HCT116 (cell line): ENCODE results near the gene PIK3C2A. TPM values are rescaled to one million over a fixed set of nuclear protein-coding genes. Genes with fewer than 3 reads are reported as not detected.

Experiments
- ATAC-seq: fragments of 200-7000 bp; cut with Tn5 transposase; 2 replicates; pipeline ENCODE4 v1.9.1; 2020; ENCODE audit warnings: mild to moderate bottlenecking, moderate library complexity
- BruUV-seq: library from RNA; stranded (reverse); fragments of 400-500 nt; replicated peaks from 2 replicates; lab custom pipeline; 2021; lab: Mats Ljungman, UMichigan
- CTCF ChIA-PET: fragments of 300-600 bp; sonication (Branson Sonifier 250); formaldehyde crosslinking; loops from one replicate; lab custom pipeline; 2021; ENCODE audit warnings: antibody characterized with exemption; lab: Charles Lee
- POLR2A ChIA-PET: fragments of 300-600, 350-600 bp; sonication (Branson Sonifier 250); formaldehyde crosslinking; loops from one replicate; lab custom pipeline; 2021; ENCODE audit warnings: antibody characterized with exemption; lab: Charles Lee
- RAD21 ChIA-PET, 2 experiments: fragments of 300-600 bp; sonication (Branson Sonifier 250); formaldehyde crosslinking; loops; one replicate each; lab custom pipeline; 2023; ENCODE audit warnings: low total read pairs in 2 of 2; ENCODE audit not compliant: uncharacterized antibody in 2 of 2, unreplicated experiment in 2 of 2, low non-redundant PET in 1 of 2; lab: Charles Lee
- DNase-seq: peaks from one replicate; pipeline ENCODE4 v3.0.0-alpha.2; 2010; ENCODE audit warnings: low read depth, low spot score
- H2AFZ ChIP-seq: fragments of 200-600 bp; shearing (Covaris generic), sonication (generic); 2 replicates; pipeline ENCODE4 v1.6.1; 2017; ENCODE audit warnings: low read depth, mixed run types, mixed read lengths, antibody characterized with exemption, low read length; ENCODE audit not compliant: poor library complexity, severe bottlenecking
- H3K27ac ChIP-seq: 2 replicates; pipeline ENCODE4 v1.5.1; 2012; ENCODE audit warnings: low read depth, low read length
- H3K27me3 ChIP-seq: fragments of 200-600 bp; sonication (generic); 2 replicates; pipeline ENCODE4 v1.6.1; 2016; ENCODE audit warnings: mixed run types, low read length, mixed read lengths; ENCODE audit not compliant: insufficient read depth
- H3K36me3 ChIP-seq, 2 experiments: fragments of 200-500 bp in 1 of 2; fragments of 200-600 bp in 1 of 2; sonication (Bioruptor generic) in 1 of 2; sonication (generic) in 1 of 2; 2 replicates each; pipeline versions ENCODE4 v1.5.1 to v1.6.1; 2014 to 2016; ENCODE audit warnings: low read length in 2 of 2, inconsistent platforms in 1 of 2, mixed read lengths in 1 of 2, mixed run types in 1 of 2; ENCODE audit not compliant: insufficient read depth in 2 of 2, control insufficient read depth in 1 of 2
- H3K4me1 ChIP-seq, 2 experiments: fragments of 200-600 bp in 1 of 2; sonication (generic) in 1 of 2; 2 replicates each; pipeline versions ENCODE4 v1.5.1 to v1.6.1; 2012 to 2017; ENCODE audit warnings: low read length in 2 of 2, inconsistent platforms in 1 of 2, mild to moderate bottlenecking in 1 of 2, mixed read lengths in 1 of 2, mixed run types in 1 of 2, moderate library complexity in 1 of 2; ENCODE audit not compliant: insufficient read depth in 2 of 2, control insufficient read depth in 1 of 2
- H3K4me2 ChIP-seq: fragments of 200-600 bp; sonication (generic); 2 replicates; pipeline ENCODE4 v1.6.1; 2017; ENCODE audit warnings: mixed run types, low read length, mixed read lengths
- H3K4me3 ChIP-seq, 2 experiments: fragments of 200-600 bp in 1 of 2; sonication (generic) in 1 of 2; replicated peaks in 1 of 2; 2 replicates each; pipeline ENCODE4 v1.5.1; 2011 to 2016; ENCODE audit warnings: low read length in 2 of 2, control low read depth in 1 of 2, low read depth in 1 of 2, mild to moderate bottlenecking in 1 of 2, mixed read lengths in 1 of 2, mixed run types in 1 of 2
- H3K79me2 ChIP-seq: fragments of 200-600 bp; sonication (generic); 2 replicates; pipeline ENCODE4 v1.6.1; 2017; ENCODE audit warnings: mild to moderate bottlenecking, mixed run types, low read length, moderate library complexity, mixed read lengths; ENCODE audit not compliant: insufficient read depth
- H3K9ac ChIP-seq: fragments of 200-600 bp; sonication (generic); 2 replicates; pipeline ENCODE4 v1.6.1; 2016; ENCODE audit warnings: low read length, mixed read lengths
- H3K9me2 ChIP-seq: fragments of 200-600 bp; sonication (generic), shearing (Covaris generic); 2 replicates; pipeline ENCODE4 v1.6.1; 2017; ENCODE audit warnings: mixed run types, mild to moderate bottlenecking, moderate library complexity; ENCODE audit not compliant: insufficient read depth
- H3K9me3 ChIP-seq, 2 experiments: fragments of 200-500 bp in 1 of 2; fragments of 200-600 bp in 1 of 2; sonication (Bioruptor generic) in 1 of 2; sonication (generic) in 1 of 2; 2 replicates each; pipeline ENCODE4 v1.6.1; 2014 to 2017; ENCODE audit warnings: low read length in 2 of 2, mixed read lengths in 2 of 2, inconsistent platforms in 1 of 2, low read depth in 1 of 2, mild to moderate bottlenecking in 1 of 2, mixed run types in 1 of 2, moderate library complexity in 1 of 2; ENCODE audit not compliant: control insufficient read depth in 1 of 2, insufficient read depth in 1 of 2
- H4K20me1 ChIP-seq: fragments of 200-600 bp; sonication (generic), shearing (Covaris generic); 2 replicates; pipeline ENCODE4 v1.6.1; 2017; ENCODE audit warnings: mixed run types, mild to moderate bottlenecking, moderate library complexity; ENCODE audit not compliant: insufficient read depth
- CBX3 ChIP-seq: IDR thresholded peaks from 2 replicates; pipeline ENCODE4 v1.6.1; 2012; ENCODE audit warnings: low read depth
- CEBPB ChIP-seq: IDR thresholded peaks from 2 replicates; pipeline ENCODE4 v1.6.1; 2012; ENCODE audit warnings: low read depth
- ELF1 ChIP-seq: IDR thresholded peaks from 2 replicates; pipeline ENCODE4 v1.6.1; 2012; ENCODE audit warnings: low read depth, borderline replicate concordance
- EZH2 ChIP-seq: fragments of 200-600 bp; sonication (generic); IDR thresholded peaks from 2 replicates; pipeline ENCODE4 v1.6.1; 2017; ENCODE audit warnings: antibody characterized with exemption, mixed run types
- EZH2phosphoT487 ChIP-seq: fragments of 200-600 bp; IDR thresholded peaks from 2 replicates; pipeline ENCODE4 v1.6.1; 2018; ENCODE audit warnings: antibody characterized with exemption, borderline replicate concordance
- FOSL1 ChIP-seq: IDR thresholded peaks from 2 replicates; pipeline ENCODE4 v1.6.1; 2012; ENCODE audit warnings: low read depth
- POLR2A ChIP-seq: IDR thresholded peaks from 2 replicates; pipeline ENCODE4 v1.7.0; 2011; ENCODE audit warnings: borderline replicate concordance; ENCODE audit not compliant: insufficient read depth, insufficient read length; ENCODE audit errors: extremely low read depth
- POLR2AphosphoS5 ChIP-seq: IDR thresholded peaks from 2 replicates; pipeline ENCODE4 v1.6.1; 2011; ENCODE audit warnings: mild to moderate bottlenecking, low read depth, low read length, moderate library complexity
- RAD21 ChIP-seq: IDR thresholded peaks from 2 replicates; pipeline ENCODE4 v1.6.1; 2012; ENCODE audit warnings: low read depth, mild to moderate bottlenecking
- SIN3A ChIP-seq: IDR thresholded peaks from 2 replicates; pipeline ENCODE4 v1.6.1; 2012; ENCODE audit warnings: low read depth
- SP1 ChIP-seq: IDR thresholded peaks from 2 replicates; pipeline ENCODE4 v1.6.1; 2012; ENCODE audit warnings: low read depth
- SRF ChIP-seq: IDR thresholded peaks from 2 replicates; pipeline ENCODE4 v1.6.1; 2012; ENCODE audit warnings: low read depth
- YY1 ChIP-seq: IDR thresholded peaks from 2 replicates; pipeline ENCODE4 v1.6.1; 2011; ENCODE audit warnings: low read length, low read depth, moderate library complexity, mild to moderate bottlenecking; ENCODE audit not compliant: insufficient replicate concordance; ENCODE audit errors: extremely low read depth
- ZNF274 ChIP-seq: fragments of 200-500 bp; sonication (Bioruptor generic); IDR thresholded peaks from 2 replicates; pipeline ENCODE4 v1.6.1; 2014; ENCODE audit warnings: mild to moderate bottlenecking, low read depth, low read length, inconsistent platforms
- intact Hi-C: fragments of 100-400 bp; cut with micrococcal nuclease; formaldehyde crosslinking; loops from 2 replicates; pipeline ENCODE4 v1.10.0; 2022
- total RNA-seq: library from RNA; stranded (reverse); gene quantifications from one replicate; pipeline ENCODE4 v1.2.1, GENCODE V29; 2021; ENCODE audit not compliant: unreplicated experiment
- TF ChIP-seq, protein P1 (sequence below): IDR thresholded peaks from 2 replicates; pipeline ENCODE4 v1.6.1; 2012; ENCODE audit warnings: low read depth
- TF ChIP-seq, protein P2 (sequence below): IDR thresholded peaks from 2 replicates; pipeline ENCODE4 v1.6.1; 2012

PIK3C2A gene
- total RNA-seq, 1 experiment from 2014 or later, result 51.6 TPM

DNA sequence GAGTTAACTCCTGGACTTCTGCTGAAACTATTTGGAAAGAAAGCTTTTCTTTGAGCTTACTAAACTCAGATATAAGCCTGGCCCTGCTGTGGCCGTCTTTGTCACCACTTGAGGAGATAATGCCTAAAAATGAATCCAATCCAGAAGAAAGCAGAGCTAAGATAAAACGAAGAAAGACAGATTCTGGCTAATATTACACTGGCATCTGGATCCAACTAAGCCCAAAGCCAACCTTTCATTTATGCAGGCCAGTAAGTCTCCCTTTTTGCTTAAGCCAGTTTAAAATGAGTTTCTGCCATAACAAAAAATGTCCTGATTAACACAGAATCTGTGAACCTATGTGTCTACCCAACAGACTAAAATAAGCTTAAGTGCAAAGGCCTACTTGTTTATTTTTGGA, 34.5 kb downstream of the PIK3C2A start:
- no peak for DNase-seq
- RAD21 ChIA-PET, result no interaction called here
- no peak overlapping the region for H3K9ac ChIP-seq
- H3K36me3 ChIP-seq, result no peaks in the 10 kb centered on the region; a peak in 1 of 4 replicates
- TF ChIP-seq, protein P1, sequence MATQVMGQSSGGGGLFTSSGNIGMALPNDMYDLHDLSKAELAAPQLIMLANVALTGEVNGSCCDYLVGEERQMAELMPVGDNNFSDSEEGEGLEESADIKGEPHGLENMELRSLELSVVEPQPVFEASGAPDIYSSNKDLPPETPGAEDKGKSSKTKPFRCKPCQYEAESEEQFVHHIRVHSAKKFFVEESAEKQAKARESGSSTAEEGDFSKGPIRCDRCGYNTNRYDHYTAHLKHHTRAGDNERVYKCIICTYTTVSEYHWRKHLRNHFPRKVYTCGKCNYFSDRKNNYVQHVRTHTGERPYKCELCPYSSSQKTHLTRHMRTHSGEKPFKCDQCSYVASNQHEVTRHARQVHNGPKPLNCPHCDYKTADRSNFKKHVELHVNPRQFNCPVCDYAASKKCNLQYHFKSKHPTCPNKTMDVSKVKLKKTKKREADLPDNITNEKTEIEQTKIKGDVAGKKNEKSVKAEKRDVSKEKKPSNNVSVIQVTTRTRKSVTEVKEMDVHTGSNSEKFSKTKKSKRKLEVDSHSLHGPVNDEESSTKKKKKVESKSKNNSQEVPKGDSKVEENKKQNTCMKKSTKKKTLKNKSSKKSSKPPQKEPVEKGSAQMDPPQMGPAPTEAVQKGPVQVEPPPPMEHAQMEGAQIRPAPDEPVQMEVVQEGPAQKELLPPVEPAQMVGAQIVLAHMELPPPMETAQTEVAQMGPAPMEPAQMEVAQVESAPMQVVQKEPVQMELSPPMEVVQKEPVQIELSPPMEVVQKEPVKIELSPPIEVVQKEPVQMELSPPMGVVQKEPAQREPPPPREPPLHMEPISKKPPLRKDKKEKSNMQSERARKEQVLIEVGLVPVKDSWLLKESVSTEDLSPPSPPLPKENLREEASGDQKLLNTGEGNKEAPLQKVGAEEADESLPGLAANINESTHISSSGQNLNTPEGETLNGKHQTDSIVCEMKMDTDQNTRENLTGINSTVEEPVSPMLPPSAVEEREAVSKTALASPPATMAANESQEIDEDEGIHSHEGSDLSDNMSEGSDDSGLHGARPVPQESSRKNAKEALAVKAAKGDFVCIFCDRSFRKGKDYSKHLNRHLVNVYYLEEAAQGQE, result no peak
- TF ChIP-seq SP1 (no peak), FOSL1 (no peak), YY1 (no peak), ZNF274 (no peak), EZH2 (no peak), ELF1 (no peak), RAD21 (no peak), CBX3 (no peak), CEBPB (no peak), POLR2A (no peak), POLR2AphosphoS5 (no peak), EZH2phosphoT487 (no peak), SRF (no peak), SIN3A (no peak)
- TF ChIP-seq, protein P2, sequence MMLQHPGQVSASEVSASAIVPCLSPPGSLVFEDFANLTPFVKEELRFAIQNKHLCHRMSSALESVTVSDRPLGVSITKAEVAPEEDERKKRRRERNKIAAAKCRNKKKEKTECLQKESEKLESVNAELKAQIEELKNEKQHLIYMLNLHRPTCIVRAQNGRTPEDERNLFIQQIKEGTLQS, result no peak
- TF ChIP-seq, all 23 proteins: peak for 0
- Histone ChIP-seq H3K9me2 (no peaks in the 10 kb centered on the region), H3K79me2 (peaks cover 70% of the 10 kb centered on the region), H3K9me3 (no peaks in the 10 kb centered on the region), H2AFZ (no peak overlapping the region), H3K4me2 (no peak overlapping the region), H3K27ac (no peak overlapping the region), H3K4me3 (no peak overlapping the region), H4K20me1 (no peaks in the 10 kb centered on the region; the same call in 1 of the 2 replicates), H3K4me1 (no peaks in the 10 kb centered on the region), H3K27me3 (no peaks in the 10 kb centered on the region)
- BruUV-seq, result no TSS peak
- ChIA-PET POLR2A (no interaction called here), CTCF (no interaction called here)
- intact Hi-C loops, result loop anchor here (5.0 kb wide), 1 partner anchor 51 kb away; no protein-coding TSS in a partner anchor
- ATAC-seq, result no peak
